ENCODE measurements around the gene ETV2.

DNA sequence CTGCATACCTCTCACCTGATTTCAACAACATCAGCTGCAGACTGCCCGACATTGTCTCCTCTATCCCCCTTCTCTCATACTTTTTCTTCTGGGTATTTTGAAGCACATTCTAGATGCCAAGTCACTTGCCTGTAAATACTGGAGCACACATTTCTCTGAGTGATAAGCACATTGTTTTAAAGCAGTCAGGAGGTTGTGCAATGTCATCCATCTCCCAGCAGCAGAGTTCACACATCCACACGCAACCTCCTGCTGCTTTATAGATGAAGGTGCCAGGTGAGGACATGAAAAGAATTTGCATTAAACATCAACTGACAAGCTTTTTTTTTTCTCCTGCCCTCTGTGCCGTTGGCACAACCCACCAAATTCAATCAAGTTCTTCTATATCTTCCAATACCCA lies 30.3 kb downstream of the ETV2 start:
- TF ChIP-seq USF2 (IDR thresholded peaks at IDR 0.05) = no peak
- no peak for TF ChIP-seq JUNB (IDR thresholded peaks at IDR 0.05)
- no peak for TF ChIP-seq CTCF (IDR thresholded peaks at IDR 0.05)

Data from A549 (cell line).